Left renal pelvis (tissue), 4 donors: ENCODE results near the gene PGF. TPM values are rescaled to one million over a fixed set of nuclear protein-coding genes. Genes with fewer than 3 reads are reported as not detected.

Experiments used
- DNase-seq, 4 donors: peaks; one replicate each; pipeline ENCODE4 v3.0.0-alpha.2; 2013; ENCODE audit warnings: low read depth in 4 of 4, low spot score in 3 of 4
- polyA plus RNA-seq, 4 donors: library from polyadenylated mRNA; unstranded; fragments of 120-200 nt; gene quantifications; one replicate each; pipeline ENCODE4 v1.2.1, GENCODE V29; 2013; ENCODE audit not compliant: insufficient read length in 4 of 4

The PGF gene
- polyA plus RNA-seq, 4 donors, result 5.7 to 12.5 (median 8.4) TPM

GRCh38 chr14:74979029-74979428 lies 23.6 kb upstream of the PGF start:
- no peak for DNase-seq

GRCh38 chr14:74978416-74978947 lies 23.1 kb upstream of the PGF start:
- DNase-seq, result no peak

- no peak for DNase-seq
These were observed 22.5 kb upstream of the PGF start for GRCh38 chr14:74977901-74978385.

GRCh38 chr14:74977164-74977900 lies 21.9 kb upstream of the PGF start:
- no peak for DNase-seq

- DNase-seq, result no peak
These were observed 21.1 kb upstream of the PGF start for GRCh38 chr14:74976264-74977113.

GRCh38 chr14:74975059-74975810 lies 19.8 kb upstream of the PGF start:
- DNase-seq, result no peak

- no peak for DNase-seq
These were observed 19.1 kb upstream of the PGF start for GRCh38 chr14:74974364-74975058.

- no peak for DNase-seq
These were observed 18.5 kb upstream of the PGF start for GRCh38 chr14:74973905-74974363.

- no peak for DNase-seq
These were observed 17.7 kb upstream of the PGF start for GRCh38 chr14:74973003-74973653.

GRCh38 chr14:74968811-74969210 lies 13.4 kb upstream of the PGF start:
- no peak for DNase-seq

- no peak for DNase-seq
These were observed 10.2 kb upstream of the PGF start for GRCh38 chr14:74965486-74966153.

- no peak for DNase-seq
These were observed 9.5 kb upstream of the PGF start for GRCh38 chr14:74964787-74965485.

GRCh38 chr14:74963705-74964271 lies 8.4 kb upstream of the PGF start:
- no peak for DNase-seq

- DNase-seq, result no peak
These were observed 7.8 kb upstream of the PGF start for GRCh38 chr14:74963178-74963704.

GRCh38 chr14:74962493-74962892 lies 7.1 kb upstream of the PGF start:
- no peak for DNase-seq

- no peak for DNase-seq
These were observed 6.6 kb upstream of the PGF start for GRCh38 chr14:74962046-74962445.

GRCh38 chr14:74961238-74961911 lies 6.0 kb upstream of the PGF start:
- DNase-seq, result no peak
